IPS DF 4.7 (cell line): Measurements from ENCODE around the gene NTM.

Source experiments
- DNase-seq: peaks from one replicate; pipeline ENCODE4 v3.0.0-alpha.2; 2013; ENCODE audit warnings: low spot score; ENCODE audit errors: extremely low read depth

NTM gene

GRCh38 chr11:132187386-132187785 lies 817.0 kb downstream of the NTM start:
- no peak for DNase-seq

- DNase-seq: no peak
These were observed 817.4 kb downstream of the NTM start for GRCh38 chr11:132187814-132188213.

GRCh38 chr11:132196928-132197327 lies 826.5 kb downstream of the NTM start:
- no peak for DNase-seq

GRCh38 chr11:132200353-132200936 lies 830.0 kb downstream of the NTM start:
- DNase-seq: no peak

GRCh38 chr11:132202621-132203020 lies 832.2 kb downstream of the NTM start:
- no peak for DNase-seq

GRCh38 chr11:132205006-132205405 lies 834.6 kb downstream of the NTM start:
- no peak for DNase-seq

GRCh38 chr11:132205496-132205895 lies 835.1 kb downstream of the NTM start:
- DNase-seq: no peak

GRCh38 chr11:132206993-132207392 lies 836.6 kb downstream of the NTM start:
- DNase-seq: no peak

GRCh38 chr11:132208477-132209055 lies 838.2 kb downstream of the NTM start:
- DNase-seq: no peak

- DNase-seq: no peak
These were observed 841.1 kb downstream of the NTM start for GRCh38 chr11:132211479-132211878.

GRCh38 chr11:132217856-132218255 lies 847.4 kb downstream of the NTM start:
- DNase-seq: no peak

- DNase-seq: no peak
These were observed 850.1 kb downstream of the NTM start for GRCh38 chr11:132220474-132220873.

- DNase-seq: no peak
These were observed 851.9 kb downstream of the NTM start for GRCh38 chr11:132222345-132222744.

- DNase-seq: no peak
These were observed 856.1 kb downstream of the NTM start for GRCh38 chr11:132226522-132226921.

GRCh38 chr11:132228746-132229325 lies 858.4 kb downstream of the NTM start:
- no peak for DNase-seq

GRCh38 chr11:132231656-132232347 lies 861.4 kb downstream of the NTM start:
- DNase-seq: no peak

- DNase-seq: no peak
These were observed 864.5 kb downstream of the NTM start for GRCh38 chr11:132234878-132235277.

- DNase-seq: no peak
These were observed 867.4 kb downstream of the NTM start for GRCh38 chr11:132237781-132238180.

GRCh38 chr11:132238331-132238866 lies 868.0 kb downstream of the NTM start:
- DNase-seq: no peak

GRCh38 chr11:132240374-132240773 lies 870.0 kb downstream of the NTM start:
- no peak for DNase-seq

- no peak for DNase-seq
These were observed 872.2 kb downstream of the NTM start for GRCh38 chr11:132242632-132243031.

GRCh38 chr11:132244846-132245245 lies 874.4 kb downstream of the NTM start:
- no peak for DNase-seq
